Measurements from ENCODE around the gene HK2.

DNA sequence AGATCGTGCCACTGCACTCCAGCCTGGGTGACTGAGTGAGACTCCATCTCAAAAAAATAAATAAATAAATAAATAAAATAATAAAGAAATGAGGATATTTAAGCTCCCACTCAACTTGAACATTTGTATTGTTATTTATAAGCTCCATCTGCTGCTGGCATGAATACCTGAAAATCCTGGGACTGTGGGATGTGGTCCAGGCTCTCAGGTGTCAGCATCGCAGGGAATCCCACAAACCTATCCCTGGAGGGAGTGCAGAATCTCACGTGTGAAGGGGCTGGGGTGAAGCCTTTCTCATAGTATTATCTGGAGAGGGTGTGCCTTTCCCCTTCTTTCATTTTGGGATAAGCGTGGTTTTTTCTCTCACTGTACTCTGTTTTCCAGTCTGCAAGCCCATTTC lies 77.1 kb downstream of the HK2 start:
- TF ChIP-seq POLR2A (IDR thresholded peaks at IDR 0.05), result no peak
- TF ChIP-seq, protein P1, sequence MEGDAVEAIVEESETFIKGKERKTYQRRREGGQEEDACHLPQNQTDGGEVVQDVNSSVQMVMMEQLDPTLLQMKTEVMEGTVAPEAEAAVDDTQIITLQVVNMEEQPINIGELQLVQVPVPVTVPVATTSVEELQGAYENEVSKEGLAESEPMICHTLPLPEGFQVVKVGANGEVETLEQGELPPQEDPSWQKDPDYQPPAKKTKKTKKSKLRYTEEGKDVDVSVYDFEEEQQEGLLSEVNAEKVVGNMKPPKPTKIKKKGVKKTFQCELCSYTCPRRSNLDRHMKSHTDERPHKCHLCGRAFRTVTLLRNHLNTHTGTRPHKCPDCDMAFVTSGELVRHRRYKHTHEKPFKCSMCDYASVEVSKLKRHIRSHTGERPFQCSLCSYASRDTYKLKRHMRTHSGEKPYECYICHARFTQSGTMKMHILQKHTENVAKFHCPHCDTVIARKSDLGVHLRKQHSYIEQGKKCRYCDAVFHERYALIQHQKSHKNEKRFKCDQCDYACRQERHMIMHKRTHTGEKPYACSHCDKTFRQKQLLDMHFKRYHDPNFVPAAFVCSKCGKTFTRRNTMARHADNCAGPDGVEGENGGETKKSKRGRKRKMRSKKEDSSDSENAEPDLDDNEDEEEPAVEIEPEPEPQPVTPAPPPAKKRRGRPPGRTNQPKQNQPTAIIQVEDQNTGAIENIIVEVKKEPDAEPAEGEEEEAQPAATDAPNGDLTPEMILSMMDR (IDR thresholded peaks at IDR 0.05), result no peak
